Mammary epithelial cell (primary cell): ENCODE data around the gene CC2D2A.

Experiments used
- CTCF ChIP-seq, 2 donors: IDR thresholded peaks in 1 of 2; conservative IDR thresholded peaks in 1 of 2; 2 replicates each; pipeline ENCODE4 v1.5.1; 2011 to 2012; ENCODE audit warnings: inconsistent platforms in 2 of 2, low read length in 2 of 2, mild to moderate bottlenecking in 2 of 2, control low read depth in 1 of 2, low read depth in 1 of 2; ENCODE audit not compliant: insufficient read depth in 1 of 2; ENCODE audit errors: extremely low read depth in 1 of 2
- EZH2 ChIP-seq: IDR thresholded peaks from 2 replicates; pipeline ENCODE4 v1.6.1; 2012; ENCODE audit warnings: low read length, inconsistent platforms, borderline replicate concordance

DNA sequence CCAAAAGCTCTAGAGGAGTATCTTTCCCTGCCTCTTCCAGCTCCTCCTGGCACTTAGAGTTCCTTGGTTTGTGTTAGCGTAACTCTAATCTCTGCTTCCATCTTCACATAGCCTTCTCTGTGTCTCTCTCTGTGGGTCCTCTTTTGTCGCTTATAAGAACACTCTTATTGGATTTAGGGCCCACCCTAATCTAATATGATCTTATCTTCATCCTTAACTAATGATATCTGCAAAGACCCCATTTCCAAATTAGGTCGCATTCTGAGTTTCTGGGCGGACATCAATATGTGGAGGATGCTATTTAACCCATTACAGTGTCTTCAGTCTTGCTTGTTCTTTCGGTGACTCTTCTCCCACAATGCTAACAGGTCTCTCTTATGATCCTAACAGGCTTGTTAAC is 72.3 kb downstream of the CC2D2A start:
- TF ChIP-seq CTCF (conservative IDR thresholded peaks at IDR 0.05 in 1 of 2, IDR thresholded peaks at IDR 0.05 in 1 of 2; ENCODE audit: extremely low read depth in 1 of 2, insufficient read depth in 1 of 2, low read depth in 1 of 2, low read length in 2 of 2) (no peak), EZH2 (no peak)
